Measurements from ENCODE around the gene NAMPT.

The NAMPT gene

DNA sequence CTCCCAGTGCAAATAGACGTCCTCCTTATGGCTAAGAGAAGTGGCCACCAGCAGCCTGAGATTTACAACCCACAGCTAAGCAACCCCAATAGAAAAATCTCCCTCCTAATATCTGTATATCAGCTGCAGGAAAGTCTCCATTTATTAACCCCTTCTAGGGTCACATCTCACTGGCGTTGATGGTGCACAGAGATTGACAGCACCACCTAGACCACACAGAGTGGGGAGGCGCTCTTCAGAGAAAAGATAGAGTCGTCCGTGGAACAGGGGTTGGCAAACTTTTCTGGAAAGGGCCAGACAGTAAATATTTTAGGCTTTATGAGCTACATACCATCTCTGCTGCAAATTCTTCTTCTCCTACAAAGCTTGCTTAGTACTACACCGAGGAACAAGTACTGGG lies 60.0 kb downstream of the NAMPT start:
- H2BK5ac ChIP-seq (ENCODE audit: low read depth, low read length, poor library complexity), result no peak overlapping the region
- H3K36me3 ChIP-seq (ENCODE audit: control insufficient read depth in 1 of 2, insufficient read depth in 2 of 2, low read length in 2 of 2), result no peaks in the 10 kb centered on the region
- no peaks in the 10 kb centered on the region for H3K79me2 ChIP-seq (ENCODE audit: control insufficient read depth, insufficient read depth, low read length, poor library complexity)
- H3K18ac ChIP-seq (ENCODE audit: low read length), result no peak overlapping the region
- H3K27me3 ChIP-seq (ENCODE audit: insufficient read depth, low read length), result no peaks in the 10 kb centered on the region
- no peak overlapping the region for H3K27ac ChIP-seq (ENCODE audit: low read depth, low read length)
- H3K79me1 ChIP-seq (ENCODE audit: low read length), result no peaks in the 10 kb centered on the region
- peaks cover 2% of the 10 kb centered on the region for H3K9me3 ChIP-seq (ENCODE audit: insufficient read depth, low read depth, low read length)
- H3K23ac ChIP-seq (ENCODE audit: low read length), result no peak overlapping the region
- no peak overlapping the region for H4K12ac ChIP-seq (ENCODE audit: low read depth, low read length)
- H3K4me1 ChIP-seq (ENCODE audit: control insufficient read depth in 1 of 2, insufficient read depth in 2 of 2, low read length in 2 of 2), result no peaks in the 10 kb centered on the region
- H2BK12ac ChIP-seq (ENCODE audit: low read length), result no peak overlapping the region
- H3K4ac ChIP-seq (ENCODE audit: low read depth, low read length), result no peak overlapping the region
- no peak overlapping the region for H2AFZ ChIP-seq (ENCODE audit: insufficient read depth, low read length, poor library complexity)
- H4K91ac ChIP-seq (ENCODE audit: low read depth, low read length), result no peak overlapping the region
- no CpG with 5 or more reads among the region's 6 CpGs for WGBS (ENCODE audit: extremely low coverage, insufficient coverage, insufficient read length)
- H2AK5ac ChIP-seq (ENCODE audit: low read length), result no peak overlapping the region
- H3K4me3 ChIP-seq (ENCODE audit: low read depth, low read length), result no peak overlapping the region
- H3K4me2 ChIP-seq (ENCODE audit: low read length), result no peak overlapping the region
- H3K14ac ChIP-seq (ENCODE audit: low read length), result no peak overlapping the region
- no peak overlapping the region for H2BK120ac ChIP-seq (ENCODE audit: insufficient read depth, low read length, poor library complexity)
- H3K9ac ChIP-seq (ENCODE audit: low read length), result no peak overlapping the region
- no peak overlapping the region for H4K8ac ChIP-seq (ENCODE audit: low read depth, low read length)
- no peak for DNase-seq

DNA sequence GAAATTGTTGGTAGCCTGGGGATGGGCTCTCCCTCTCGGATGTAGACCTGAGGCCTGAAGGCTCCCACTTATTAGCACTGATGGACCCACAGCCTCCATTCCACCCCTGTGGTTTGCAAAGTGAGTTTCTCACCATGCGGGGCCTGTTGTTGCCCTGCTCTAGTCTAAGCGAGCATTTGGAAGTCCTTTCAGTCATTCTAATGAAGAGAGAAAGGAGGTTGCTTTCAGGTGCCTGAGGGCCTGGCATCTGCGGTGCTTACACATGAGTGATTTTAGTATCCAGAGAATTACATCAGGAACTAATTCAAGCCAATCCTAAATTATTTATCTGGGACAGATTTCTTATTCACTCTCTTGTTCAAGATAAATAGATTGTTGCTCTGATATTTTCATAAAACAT lies 61.6 kb downstream of the NAMPT start:
- WGBS (ENCODE audit: extremely low coverage, insufficient coverage, insufficient read length), result no CpG with 5 or more reads among the region's 4 CpGs
- Histone ChIP-seq H3K4ac (ENCODE audit: low read depth, low read length) (no peak overlapping the region), H3K14ac (ENCODE audit: low read length) (no peak overlapping the region), H2AFZ (ENCODE audit: insufficient read depth, low read length, poor library complexity) (no peak overlapping the region), H4K12ac (ENCODE audit: low read depth, low read length) (no peak overlapping the region), H3K79me2 (ENCODE audit: control insufficient read depth, insufficient read depth, low read length, poor library complexity) (no peaks in the 10 kb centered on the region), H2BK12ac (ENCODE audit: low read length) (no peak overlapping the region), H4K91ac (ENCODE audit: low read depth, low read length) (no peak overlapping the region), H2AK5ac (ENCODE audit: low read length) (no peak overlapping the region), H4K8ac (ENCODE audit: low read depth, low read length) (no peak overlapping the region), H3K9ac (ENCODE audit: low read length) (no peak overlapping the region), H3K79me1 (ENCODE audit: low read length) (no peaks in the 10 kb centered on the region), H3K4me2 (ENCODE audit: low read length) (no peak overlapping the region), H3K9me3 (ENCODE audit: insufficient read depth, low read depth, low read length) (peaks cover 2% of the 10 kb centered on the region), H3K4me1 (ENCODE audit: control insufficient read depth in 1 of 2, insufficient read depth in 2 of 2, low read length in 2 of 2) (no peaks in the 10 kb centered on the region), H2BK120ac (ENCODE audit: insufficient read depth, low read length, poor library complexity) (no peak overlapping the region), H3K23ac (ENCODE audit: low read length) (no peak overlapping the region), H3K4me3 (ENCODE audit: low read depth, low read length) (no peak overlapping the region), H3K18ac (ENCODE audit: low read length) (no peak overlapping the region), H3K36me3 (ENCODE audit: control insufficient read depth in 1 of 2, insufficient read depth in 2 of 2, low read length in 2 of 2) (no peaks in the 10 kb centered on the region), H2BK5ac (ENCODE audit: low read depth, low read length, poor library complexity) (no peak overlapping the region), H3K27ac (ENCODE audit: low read depth, low read length) (no peak overlapping the region), H3K27me3 (ENCODE audit: insufficient read depth, low read length) (no peaks in the 10 kb centered on the region)
- no peak for DNase-seq

DNA sequence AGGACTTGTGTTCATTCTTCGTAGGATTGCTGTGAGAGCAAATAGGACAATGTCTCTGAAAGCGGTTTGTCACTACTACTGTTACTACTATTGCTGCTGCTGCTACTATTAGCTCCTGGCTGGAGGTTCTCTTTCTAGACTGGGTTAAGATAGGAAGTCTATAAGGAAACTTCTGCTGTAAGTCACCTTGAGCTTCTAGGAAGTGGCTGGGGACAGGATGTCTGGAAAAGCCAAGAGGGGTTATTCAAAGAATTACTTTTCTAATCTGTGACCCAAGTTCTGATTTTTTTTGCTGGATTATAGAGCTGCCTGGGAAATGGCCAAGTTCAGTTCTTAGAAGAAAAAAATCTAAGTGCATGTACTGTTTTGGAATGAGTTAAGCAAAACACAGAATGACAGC lies 62.2 kb downstream of the NAMPT start:
- Histone ChIP-seq H4K12ac (ENCODE audit: low read depth, low read length) (no peak overlapping the region), H3K4me2 (ENCODE audit: low read length) (no peak overlapping the region), H3K36me3 (ENCODE audit: control insufficient read depth in 1 of 2, insufficient read depth in 2 of 2, low read length in 2 of 2) (no peaks in the 10 kb centered on the region), H4K8ac (ENCODE audit: low read depth, low read length) (no peak overlapping the region), H3K14ac (ENCODE audit: low read length) (no peak overlapping the region), H3K4ac (ENCODE audit: low read depth, low read length) (no peak overlapping the region), H3K79me1 (ENCODE audit: low read length) (no peaks in the 10 kb centered on the region), H3K9me3 (ENCODE audit: insufficient read depth, low read depth, low read length) (peaks cover 2% of the 10 kb centered on the region), H2AK5ac (ENCODE audit: low read length) (no peak overlapping the region), H3K4me1 (ENCODE audit: control insufficient read depth in 1 of 2, insufficient read depth in 2 of 2, low read length in 2 of 2) (no peaks in the 10 kb centered on the region), H3K27me3 (ENCODE audit: insufficient read depth, low read length) (no peaks in the 10 kb centered on the region), H2BK12ac (ENCODE audit: low read length) (no peak overlapping the region), H3K23ac (ENCODE audit: low read length) (no peak overlapping the region), H2BK120ac (ENCODE audit: insufficient read depth, low read length, poor library complexity) (no peak overlapping the region), H2AFZ (ENCODE audit: insufficient read depth, low read length, poor library complexity) (no peak overlapping the region), H2BK5ac (ENCODE audit: low read depth, low read length, poor library complexity) (no peak overlapping the region), H3K27ac (ENCODE audit: low read depth, low read length) (no peak overlapping the region), H3K18ac (ENCODE audit: low read length) (no peak overlapping the region), H3K9ac (ENCODE audit: low read length) (no peak overlapping the region), H3K4me3 (ENCODE audit: low read depth, low read length) (no peak overlapping the region), H3K79me2 (ENCODE audit: control insufficient read depth, insufficient read depth, low read length, poor library complexity) (no peaks in the 10 kb centered on the region), H4K91ac (ENCODE audit: low read depth, low read length) (no peak overlapping the region)
- WGBS (ENCODE audit: extremely low coverage, insufficient coverage, insufficient read length), result no CpG with 5 or more reads among the region's 2 CpGs
- no peak for DNase-seq

DNA sequence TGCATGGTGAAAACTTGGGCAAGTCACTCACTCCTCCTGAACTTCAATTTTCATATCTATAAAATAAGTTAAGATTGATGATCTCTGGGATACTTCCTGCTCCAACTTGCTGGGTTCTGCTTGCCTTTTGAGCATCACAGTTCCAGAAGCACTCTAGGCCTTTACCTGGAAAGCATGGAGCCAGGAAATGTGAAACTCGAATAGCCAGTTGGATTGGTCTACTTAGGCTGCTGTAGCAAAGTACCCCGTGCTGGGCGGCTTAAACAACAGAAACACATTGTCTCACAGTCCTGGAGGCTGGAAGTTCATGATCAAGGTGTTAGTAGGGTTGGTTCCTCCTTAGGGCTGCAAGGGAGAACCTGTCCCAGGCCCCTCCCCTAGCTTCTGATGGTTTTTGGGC lies 64.5 kb downstream of the NAMPT start:
- H3K23ac ChIP-seq (ENCODE audit: low read length), result no peak overlapping the region
- H3K14ac ChIP-seq (ENCODE audit: low read length), result no peak overlapping the region
- H3K36me3 ChIP-seq (ENCODE audit: control insufficient read depth in 1 of 2, insufficient read depth in 2 of 2, low read length in 2 of 2), result no peaks in the 10 kb centered on the region
- peak overlapping the region; percentile 15 for H3K4me3 ChIP-seq (ENCODE audit: low read depth, low read length)
- H3K79me1 ChIP-seq (ENCODE audit: low read length), result no peaks in the 10 kb centered on the region
- H3K4ac ChIP-seq (ENCODE audit: low read depth, low read length), result no peak overlapping the region
- no peaks in the 10 kb centered on the region for H3K27me3 ChIP-seq (ENCODE audit: insufficient read depth, low read length)
- no peak overlapping the region for H4K12ac ChIP-seq (ENCODE audit: low read depth, low read length)
- H2AK5ac ChIP-seq (ENCODE audit: low read length), result no peak overlapping the region
- H2BK120ac ChIP-seq (ENCODE audit: insufficient read depth, low read length, poor library complexity), result no peak overlapping the region
- no peak overlapping the region for H3K18ac ChIP-seq (ENCODE audit: low read length)
- no peak overlapping the region for H2AFZ ChIP-seq (ENCODE audit: insufficient read depth, low read length, poor library complexity)
- no peak overlapping the region for H2BK5ac ChIP-seq (ENCODE audit: low read depth, low read length, poor library complexity)
- H3K9ac ChIP-seq (ENCODE audit: low read length), result no peak overlapping the region
- no CpG with 5 or more reads among the region's 3 CpGs for WGBS (ENCODE audit: extremely low coverage, insufficient coverage, insufficient read length)
- no peaks in the 10 kb centered on the region for H3K79me2 ChIP-seq (ENCODE audit: control insufficient read depth, insufficient read depth, low read length, poor library complexity)
- no peak overlapping the region for H4K91ac ChIP-seq (ENCODE audit: low read depth, low read length)
- H3K4me2 ChIP-seq (ENCODE audit: low read length), result no peak overlapping the region
- peaks cover 2% of the 10 kb centered on the region for H3K9me3 ChIP-seq (ENCODE audit: insufficient read depth, low read depth, low read length)
- H3K27ac ChIP-seq (ENCODE audit: low read depth, low read length), result no peak overlapping the region
- H3K4me1 ChIP-seq (ENCODE audit: control insufficient read depth in 1 of 2, insufficient read depth in 2 of 2, low read length in 2 of 2), result no peaks in the 10 kb centered on the region
- H4K8ac ChIP-seq (ENCODE audit: low read depth, low read length), result no peak overlapping the region
- no peak overlapping the region for H2BK12ac ChIP-seq (ENCODE audit: low read length)
- no peak for DNase-seq
